ENCODE results near the gene OLFML2A.

DNA sequence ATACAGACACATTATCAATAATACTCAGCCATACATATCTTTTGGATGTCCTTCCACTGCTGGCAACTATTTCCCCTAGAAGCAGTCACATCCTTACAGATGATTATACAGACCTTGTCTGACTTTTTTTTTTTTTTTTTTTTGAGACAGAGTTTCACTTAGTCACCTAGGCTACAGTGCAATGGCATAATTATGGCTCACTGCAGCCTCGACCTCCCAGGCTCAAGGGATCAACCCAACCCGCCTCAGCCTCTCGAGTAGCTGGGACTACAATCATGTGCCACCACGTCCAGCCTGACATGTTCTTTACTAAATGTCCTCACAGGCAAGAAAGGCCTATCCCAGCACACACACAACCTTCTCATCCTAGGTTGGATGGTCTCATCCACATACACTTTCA is 29.9 kb upstream of the OLFML2A start:
- TF ChIP-seq, protein P1, sequence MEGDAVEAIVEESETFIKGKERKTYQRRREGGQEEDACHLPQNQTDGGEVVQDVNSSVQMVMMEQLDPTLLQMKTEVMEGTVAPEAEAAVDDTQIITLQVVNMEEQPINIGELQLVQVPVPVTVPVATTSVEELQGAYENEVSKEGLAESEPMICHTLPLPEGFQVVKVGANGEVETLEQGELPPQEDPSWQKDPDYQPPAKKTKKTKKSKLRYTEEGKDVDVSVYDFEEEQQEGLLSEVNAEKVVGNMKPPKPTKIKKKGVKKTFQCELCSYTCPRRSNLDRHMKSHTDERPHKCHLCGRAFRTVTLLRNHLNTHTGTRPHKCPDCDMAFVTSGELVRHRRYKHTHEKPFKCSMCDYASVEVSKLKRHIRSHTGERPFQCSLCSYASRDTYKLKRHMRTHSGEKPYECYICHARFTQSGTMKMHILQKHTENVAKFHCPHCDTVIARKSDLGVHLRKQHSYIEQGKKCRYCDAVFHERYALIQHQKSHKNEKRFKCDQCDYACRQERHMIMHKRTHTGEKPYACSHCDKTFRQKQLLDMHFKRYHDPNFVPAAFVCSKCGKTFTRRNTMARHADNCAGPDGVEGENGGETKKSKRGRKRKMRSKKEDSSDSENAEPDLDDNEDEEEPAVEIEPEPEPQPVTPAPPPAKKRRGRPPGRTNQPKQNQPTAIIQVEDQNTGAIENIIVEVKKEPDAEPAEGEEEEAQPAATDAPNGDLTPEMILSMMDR (IDR thresholded peaks at IDR 0.05), result no peak
- no peak for TF ChIP-seq EZH2 (IDR thresholded peaks at IDR 0.05; ENCODE audit: borderline replicate concordance, insufficient read depth, low read depth, low read length, poor library complexity, severe bottlenecking)

Measured in B cell (primary cell).